K562 (cell line): ENCODE results near the gene CACNB1. TPM values are rescaled to one million over a fixed set of nuclear protein-coding genes. Genes with fewer than 3 reads are reported as not detected.

Source experiments
- CREB3L1 ChIP-seq: fragments of 450-650 bp; IDR thresholded peaks from 2 replicates; pipeline ENCODE4 v1.6.1; 2014; ENCODE audit warnings: low read depth, mild to moderate bottlenecking, moderate library complexity, borderline replicate concordance
- ETV5 ChIP-seq: sonication (generic); formaldehyde crosslinking; IDR thresholded peaks from 2 replicates; pipeline ENCODE4 v1.4.0; 2020; ENCODE audit warnings: low read depth, mild to moderate bottlenecking, missing genetic modification reagents
- NR0B1 ChIP-seq: fragments of 450-650 bp; IDR thresholded peaks from one replicate; pipeline ENCODE4 v1.6.1; 2018; ENCODE audit warnings: mild to moderate bottlenecking, moderate library complexity; ENCODE audit not compliant: partially characterized antibody
- polyA plus RNA-seq, 8 experiments: library from polyadenylated mRNA; depleted of rRNA in 4 of 8; stranded (reverse) in 5 of 8; unstranded in 3 of 8; fragments of >200 nt; fragmentation: Nextera tagmentation in 2 of 8; fragmentation: Illumina TruSeq in 1 of 8; extraction: Ambion mirVana in 2 of 8; extraction: Trizol in 1 of 8; gene quantifications; 2 replicates each; pipeline versions ENCODE4 v1.2.1 to v1.2.3, GENCODE V29; 2011 to 2014; ENCODE audit warnings: inconsistent platforms in 1 of 8, missing spikeins in 1 of 8
- total RNA-seq, 7 experiments: library from RNA; depleted of rRNA in 6 of 7; stranded (reverse); fragments of >200 nt in 6 of 7; fragmentation: Illumina TruSeq in 2 of 7; extraction: Trizol in 2 of 7; gene quantifications; 2 replicates each; pipeline versions ENCODE4 v1.2.1 to v1.2.3, GENCODE V29; 2011 to 2021; ENCODE audit warnings: low replicate concordance in 1 of 7
- TF ChIP-seq, protein P1 (sequence below), 2 experiments: fragments of 450-650 bp; IDR thresholded peaks; 2 replicates each; pipeline ENCODE4 v1.6.1; 2016

Gene CACNB1
- total and polyA plus RNA-seq, 9 of the 15 experiments (the other 6 are each of a cell fraction or from before 2014, with no cell fraction given), result 0.08 to 7.4 (median 3.0) TPM

DNA sequence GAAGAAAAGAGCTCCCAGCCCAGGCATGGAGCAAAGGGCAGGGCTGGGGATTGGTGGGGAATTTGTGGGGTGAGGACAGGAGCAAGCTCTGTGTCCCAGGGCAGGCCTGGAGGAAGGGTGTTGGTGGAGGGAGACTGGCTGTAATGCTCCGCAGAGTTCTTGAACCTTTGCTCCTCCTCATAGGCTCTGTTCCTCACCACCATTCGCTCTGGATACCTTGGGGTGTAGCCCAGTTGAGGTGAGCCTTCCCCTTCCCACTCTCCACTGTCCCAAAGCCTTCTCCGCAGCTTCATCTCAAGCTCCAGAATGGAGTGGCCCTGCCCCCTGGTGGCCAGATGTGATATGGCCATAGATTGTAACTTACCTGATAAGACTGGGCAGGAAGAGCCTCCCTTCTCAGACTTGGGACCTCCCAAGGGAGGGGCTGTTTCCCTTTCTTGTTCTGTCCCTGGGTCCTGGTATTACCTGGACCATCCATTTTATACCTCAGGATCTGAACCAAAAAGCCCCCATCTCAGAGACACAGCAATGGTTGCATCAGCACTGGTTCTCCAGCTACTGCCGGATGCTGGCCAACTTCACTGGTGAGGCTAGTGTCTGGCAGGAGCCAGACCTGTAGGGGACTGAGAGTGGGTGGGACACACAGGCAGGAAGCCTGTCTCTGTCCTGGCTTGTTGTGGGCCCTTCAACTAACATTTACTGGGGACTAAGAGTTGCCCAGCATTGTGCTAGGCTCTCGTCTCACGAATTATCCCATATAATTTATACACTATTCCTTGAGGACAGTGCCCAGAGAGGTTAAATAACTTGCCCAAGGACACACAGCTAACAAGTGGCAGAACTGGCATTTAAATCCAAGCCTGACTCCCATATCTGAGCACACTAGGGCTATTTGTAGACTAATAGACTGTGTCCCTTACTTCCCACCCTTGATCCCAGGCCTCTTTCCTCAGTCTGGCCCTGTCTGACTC, 47.4 kb upstream of the CACNB1 start (continued):
- TF ChIP-seq NR0B1 (no peak), ETV5 (CRISPR knock-in tag) (no peak), CREB3L1 (no peak)
- TF ChIP-seq, protein P1, sequence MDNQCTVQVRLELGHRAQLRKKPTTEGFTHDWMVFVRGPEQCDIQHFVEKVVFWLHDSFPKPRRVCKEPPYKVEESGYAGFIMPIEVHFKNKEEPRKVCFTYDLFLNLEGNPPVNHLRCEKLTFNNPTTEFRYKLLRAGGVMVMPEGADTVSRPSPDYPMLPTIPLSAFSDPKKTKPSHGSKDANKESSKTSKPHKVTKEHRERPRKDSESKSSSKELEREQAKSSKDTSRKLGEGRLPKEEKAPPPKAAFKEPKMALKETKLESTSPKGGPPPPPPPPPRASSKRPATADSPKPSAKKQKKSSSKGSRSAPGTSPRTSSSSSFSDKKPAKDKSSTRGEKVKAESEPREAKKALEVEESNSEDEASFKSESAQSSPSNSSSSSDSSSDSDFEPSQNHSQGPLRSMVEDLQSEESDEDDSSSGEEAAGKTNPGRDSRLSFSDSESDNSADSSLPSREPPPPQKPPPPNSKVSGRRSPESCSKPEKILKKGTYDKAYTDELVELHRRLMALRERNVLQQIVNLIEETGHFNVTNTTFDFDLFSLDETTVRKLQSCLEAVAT (IDR thresholded peaks at IDR 0.05), result no peak
